ENCODE results near the gene ADAMTS3. TPM values are rescaled to one million over a fixed set of nuclear protein-coding genes. Genes with fewer than 3 reads are reported as not detected.
A peak's percentile ranks its signal among the peaks of the same experiment; 100 is the strongest.

The ADAMTS3 gene
- total RNA-seq, 4 donors from 2014 or later, result 0.47 to 30.4 (median 10.2) TPM

DNA sequence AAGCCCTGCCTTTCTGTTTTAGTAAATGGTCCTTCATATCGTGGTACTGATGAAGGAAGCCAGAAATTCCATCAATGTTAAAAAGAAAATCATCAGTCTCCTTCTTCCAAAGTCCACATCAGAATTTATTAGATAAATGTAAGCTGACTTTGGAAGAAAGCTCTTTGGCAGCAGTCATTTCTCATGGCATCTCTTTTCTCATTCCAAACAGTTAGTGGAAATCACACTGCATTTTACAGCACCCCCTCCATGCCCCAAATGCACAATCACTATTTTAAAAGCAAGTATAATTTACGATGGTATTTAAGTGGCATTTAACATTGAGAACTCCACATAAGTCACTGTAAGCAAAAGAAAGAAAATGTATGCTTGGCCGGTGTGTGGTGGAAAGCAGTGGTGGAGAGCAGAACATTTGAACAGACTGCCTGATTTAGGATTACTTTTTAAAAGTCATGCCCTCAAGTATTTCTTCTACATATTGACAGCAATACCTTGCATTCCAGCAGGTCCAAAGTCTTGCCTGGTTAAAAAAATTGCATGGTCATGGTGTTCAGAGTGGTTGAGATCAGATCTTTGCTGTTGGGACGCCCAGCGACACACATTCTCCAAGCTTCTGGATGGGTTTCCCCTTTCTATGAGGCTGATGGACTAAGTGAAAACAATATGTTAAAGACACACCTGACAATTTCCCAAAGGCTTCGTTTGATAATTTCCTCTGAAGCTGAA is 248.6 kb downstream of the ADAMTS3 start:
- ATAC-seq (ENCODE audit: low FRiP score) (no peak), DNase-seq (ENCODE audit: low spot score) (no peak)
- TF ChIP-seq, protein P1, sequence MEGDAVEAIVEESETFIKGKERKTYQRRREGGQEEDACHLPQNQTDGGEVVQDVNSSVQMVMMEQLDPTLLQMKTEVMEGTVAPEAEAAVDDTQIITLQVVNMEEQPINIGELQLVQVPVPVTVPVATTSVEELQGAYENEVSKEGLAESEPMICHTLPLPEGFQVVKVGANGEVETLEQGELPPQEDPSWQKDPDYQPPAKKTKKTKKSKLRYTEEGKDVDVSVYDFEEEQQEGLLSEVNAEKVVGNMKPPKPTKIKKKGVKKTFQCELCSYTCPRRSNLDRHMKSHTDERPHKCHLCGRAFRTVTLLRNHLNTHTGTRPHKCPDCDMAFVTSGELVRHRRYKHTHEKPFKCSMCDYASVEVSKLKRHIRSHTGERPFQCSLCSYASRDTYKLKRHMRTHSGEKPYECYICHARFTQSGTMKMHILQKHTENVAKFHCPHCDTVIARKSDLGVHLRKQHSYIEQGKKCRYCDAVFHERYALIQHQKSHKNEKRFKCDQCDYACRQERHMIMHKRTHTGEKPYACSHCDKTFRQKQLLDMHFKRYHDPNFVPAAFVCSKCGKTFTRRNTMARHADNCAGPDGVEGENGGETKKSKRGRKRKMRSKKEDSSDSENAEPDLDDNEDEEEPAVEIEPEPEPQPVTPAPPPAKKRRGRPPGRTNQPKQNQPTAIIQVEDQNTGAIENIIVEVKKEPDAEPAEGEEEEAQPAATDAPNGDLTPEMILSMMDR (IDR thresholded peaks at IDR 0.05), result no peak

DNA sequence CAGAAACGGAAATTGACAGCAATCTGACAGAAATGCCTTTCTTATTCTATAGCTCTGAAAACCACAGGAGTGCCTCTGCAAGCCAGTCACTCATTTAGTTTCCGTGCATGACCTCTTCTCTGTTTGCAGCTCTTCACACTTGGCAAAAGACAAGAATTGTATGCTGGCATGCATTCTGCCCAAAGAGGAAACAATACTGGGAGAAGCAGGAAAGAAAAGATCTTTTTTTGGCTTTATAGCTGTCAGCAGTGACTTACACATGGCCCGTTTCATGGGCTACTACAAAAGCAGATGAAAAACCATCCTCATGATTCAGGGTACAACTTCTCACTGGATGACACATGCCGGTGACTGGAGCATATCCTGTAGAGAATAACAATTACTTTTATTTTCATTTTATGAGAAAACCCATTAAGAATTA is 249.4 kb downstream of the ADAMTS3 start:
- no peak for ATAC-seq (ENCODE audit: low FRiP score)
- no peak for DNase-seq (ENCODE audit: low spot score)
- TF ChIP-seq, protein P1 (IDR thresholded peaks at IDR 0.05), result no peak

DNA sequence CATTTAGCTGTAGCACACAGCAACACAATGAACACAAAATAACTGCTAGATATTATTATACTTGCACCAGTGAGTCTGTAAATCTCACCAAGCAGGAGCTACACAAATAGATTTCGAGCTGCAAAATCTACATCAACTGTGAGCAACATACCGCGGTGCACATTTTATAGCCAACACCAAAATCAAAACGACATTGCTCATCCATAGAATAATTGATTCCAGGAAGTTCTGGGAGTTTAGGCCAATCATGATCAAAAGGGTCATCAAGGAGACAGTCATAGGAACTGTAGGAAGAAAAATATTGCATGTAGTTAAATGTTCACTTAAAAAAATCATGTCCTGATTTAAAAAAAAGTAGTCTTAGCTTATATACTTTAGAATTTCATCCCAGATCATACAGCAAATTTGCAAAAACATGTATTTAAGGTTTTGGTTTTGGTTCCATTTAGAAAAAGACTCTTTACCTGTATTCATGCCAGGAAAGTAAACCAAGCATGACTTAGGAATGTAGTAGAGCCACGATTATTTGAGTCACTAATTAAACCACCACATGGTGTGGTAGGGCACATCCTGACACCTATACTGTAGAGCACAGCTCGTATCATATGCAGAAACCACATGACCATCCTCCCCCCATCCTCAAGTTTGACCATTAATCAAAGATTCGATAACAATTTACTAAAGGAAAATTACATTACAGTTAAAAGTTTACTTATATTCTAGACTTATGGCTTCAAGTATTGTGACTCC is 250.4 kb downstream of the ADAMTS3 start:
- ATAC-seq (ENCODE audit: low FRiP score), result no peak
- TF ChIP-seq, protein P1 (IDR thresholded peaks at IDR 0.05), result no peak

DNA sequence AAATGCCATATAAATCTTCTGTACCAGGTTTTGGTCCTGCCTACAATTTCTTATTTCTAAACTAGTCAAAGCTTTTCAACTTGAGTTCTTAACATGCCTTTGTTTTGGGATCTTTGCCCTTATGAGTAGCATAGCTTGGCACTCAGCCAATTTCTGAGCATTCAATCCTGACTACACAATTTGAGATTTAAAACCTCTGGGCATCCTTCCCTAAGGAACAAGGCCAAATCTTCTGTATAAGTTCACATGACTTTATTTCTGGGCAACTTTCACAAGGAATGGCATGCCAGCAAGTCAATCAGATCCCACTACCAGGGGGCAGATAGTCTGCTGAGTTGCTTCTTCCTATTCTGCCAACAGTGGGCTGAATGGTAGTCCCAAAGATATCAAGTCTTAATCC is 254.2 kb downstream of the ADAMTS3 start:
- no peak for DNase-seq (ENCODE audit: low spot score)
- TF ChIP-seq, protein P1 (IDR thresholded peaks at IDR 0.05), result no peak
- ATAC-seq (ENCODE audit: low FRiP score), result peak; percentile 16

More for the DNA sequence above, 250.4 kb downstream of the ADAMTS3 start:
- DNase-seq (ENCODE audit: low spot score), result no peak

DNA sequence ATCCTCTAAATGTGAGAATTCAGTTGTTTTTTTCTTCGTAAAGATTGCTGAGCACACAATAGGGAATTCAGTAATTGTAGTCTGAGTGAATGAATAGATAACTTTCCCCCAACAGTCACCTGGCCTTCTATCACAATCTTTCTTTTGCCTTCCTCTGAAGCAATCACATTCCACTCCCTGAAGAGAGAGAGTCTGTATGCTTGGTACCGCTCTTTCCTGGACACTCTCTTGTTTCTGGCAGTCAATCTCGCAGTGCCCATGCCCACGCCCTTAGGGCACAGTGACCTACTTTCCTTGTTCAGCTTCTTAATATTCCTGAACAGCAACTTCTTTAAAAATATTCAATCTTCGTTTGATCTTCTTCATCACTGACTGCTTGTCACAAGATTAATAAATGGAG is 255.9 kb downstream of the ADAMTS3 start:
- ATAC-seq (ENCODE audit: low FRiP score) (no peak), DNase-seq (ENCODE audit: low spot score) (no peak)
- TF ChIP-seq, protein P1 (IDR thresholded peaks at IDR 0.05), result no peak

DNA sequence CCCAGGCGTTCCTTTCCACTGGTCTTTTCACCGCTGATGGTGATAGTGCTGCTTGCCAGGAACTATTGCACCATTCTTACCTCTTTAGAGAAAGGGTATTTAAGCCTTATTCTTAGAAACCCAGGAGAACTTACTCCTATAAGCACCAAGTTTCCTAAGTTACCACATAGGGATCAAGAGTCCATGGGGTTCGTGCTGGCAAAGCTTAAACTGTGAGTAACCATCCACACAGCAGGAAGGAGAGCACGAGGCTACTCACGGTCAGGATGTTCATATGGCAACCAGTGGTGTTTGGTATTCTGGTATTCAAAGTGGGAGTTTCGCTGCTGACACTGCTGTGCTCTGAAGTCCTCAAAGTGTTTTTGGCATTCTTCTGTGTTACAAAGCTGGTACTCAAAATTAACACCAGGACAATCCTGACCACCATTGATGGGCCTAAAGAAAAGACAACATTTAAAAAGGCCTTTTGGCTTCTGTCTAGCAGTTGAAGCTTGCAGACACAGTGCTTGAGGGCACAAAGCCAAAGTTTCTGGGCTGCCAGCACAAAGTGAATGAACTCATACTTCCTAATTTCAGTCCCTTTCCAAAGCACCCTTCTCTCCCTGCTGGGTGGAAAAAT is 256.9 kb downstream of the ADAMTS3 start:
- peak; percentile 96 for ATAC-seq (ENCODE audit: low FRiP score)
- peak; percentile 27 for DNase-seq (ENCODE audit: low spot score)
- TF ChIP-seq, protein P1 (IDR thresholded peaks at IDR 0.05), result no peak

Measured in omental fat pad (tissue), 4 donors.